Loucy (cell line): ENCODE data around the gene RNFT2.

ENCODE experiments used
- EZH2phosphoT487 ChIP-seq: fragments of 200-600 bp; IDR thresholded peaks from 2 replicates; pipeline ENCODE4 v1.6.1; 2018; ENCODE audit warnings: antibody characterized with exemption, mild to moderate bottlenecking, moderate library complexity, borderline replicate concordance
- TF ChIP-seq, protein P1 (sequence below): fragments of 200-600 bp; sonication (generic); conservative IDR thresholded peaks from 2 replicates; pipeline ENCODE4 v1.5.1; 2014; ENCODE audit warnings: mild to moderate bottlenecking, antibody characterized with exemption, low read length

DNA sequence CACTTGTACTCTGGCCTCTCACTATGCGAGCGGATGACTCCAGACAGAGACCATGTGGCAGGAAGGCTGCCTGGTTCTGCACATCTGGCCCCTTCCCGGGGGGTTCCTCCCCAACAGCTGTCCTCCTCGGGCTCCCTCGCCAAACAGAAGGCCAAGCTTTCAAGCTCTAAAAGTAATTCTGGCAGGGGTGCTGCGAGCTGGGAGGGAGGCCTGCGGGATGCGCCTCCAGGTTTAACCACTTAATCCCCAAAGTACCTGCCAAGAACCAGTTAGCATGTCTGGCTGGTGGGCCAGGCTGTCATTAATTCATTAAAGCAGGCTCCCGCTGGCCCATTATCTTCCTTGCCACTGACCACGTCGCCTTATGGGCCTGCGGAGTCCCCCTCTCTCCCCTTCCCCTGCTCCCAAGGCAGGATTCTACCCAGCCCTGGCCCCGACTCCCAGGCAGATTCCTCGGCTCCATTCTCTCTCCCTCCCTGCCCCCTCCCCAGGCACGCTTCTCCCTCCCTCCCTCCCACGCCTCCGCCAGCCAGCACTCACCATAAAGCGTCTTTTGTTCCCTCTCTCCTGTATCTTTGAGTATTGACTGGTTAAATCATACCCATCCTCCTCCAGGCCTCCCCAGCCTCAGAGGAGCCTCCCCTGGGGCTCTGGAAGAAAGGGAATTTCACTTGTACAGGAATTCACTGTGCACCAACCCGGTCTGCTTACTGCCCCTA, 138.2 kb downstream of the RNFT2 start:
- TF ChIP-seq, protein P1, sequence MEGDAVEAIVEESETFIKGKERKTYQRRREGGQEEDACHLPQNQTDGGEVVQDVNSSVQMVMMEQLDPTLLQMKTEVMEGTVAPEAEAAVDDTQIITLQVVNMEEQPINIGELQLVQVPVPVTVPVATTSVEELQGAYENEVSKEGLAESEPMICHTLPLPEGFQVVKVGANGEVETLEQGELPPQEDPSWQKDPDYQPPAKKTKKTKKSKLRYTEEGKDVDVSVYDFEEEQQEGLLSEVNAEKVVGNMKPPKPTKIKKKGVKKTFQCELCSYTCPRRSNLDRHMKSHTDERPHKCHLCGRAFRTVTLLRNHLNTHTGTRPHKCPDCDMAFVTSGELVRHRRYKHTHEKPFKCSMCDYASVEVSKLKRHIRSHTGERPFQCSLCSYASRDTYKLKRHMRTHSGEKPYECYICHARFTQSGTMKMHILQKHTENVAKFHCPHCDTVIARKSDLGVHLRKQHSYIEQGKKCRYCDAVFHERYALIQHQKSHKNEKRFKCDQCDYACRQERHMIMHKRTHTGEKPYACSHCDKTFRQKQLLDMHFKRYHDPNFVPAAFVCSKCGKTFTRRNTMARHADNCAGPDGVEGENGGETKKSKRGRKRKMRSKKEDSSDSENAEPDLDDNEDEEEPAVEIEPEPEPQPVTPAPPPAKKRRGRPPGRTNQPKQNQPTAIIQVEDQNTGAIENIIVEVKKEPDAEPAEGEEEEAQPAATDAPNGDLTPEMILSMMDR, result no peak
- TF ChIP-seq EZH2phosphoT487, result no peak
